GM21576 (cell line): Measurements from ENCODE around the gene FBXO46.
"Not testable (repeated sequence)": the region's sequence is repeated elsewhere in the genome, so short reads cannot be mapped to it uniquely, and the experiment has no call there.

Experiments
- ATAC-seq: cut with Tn5 transposase; IDR thresholded peaks from one replicate; pipeline ENCODE4 v1.9.1; 2021; ENCODE audit warnings: mild to moderate bottlenecking, moderate library complexity; ENCODE audit not compliant: unreplicated experiment

The FBXO46 gene

DNA sequence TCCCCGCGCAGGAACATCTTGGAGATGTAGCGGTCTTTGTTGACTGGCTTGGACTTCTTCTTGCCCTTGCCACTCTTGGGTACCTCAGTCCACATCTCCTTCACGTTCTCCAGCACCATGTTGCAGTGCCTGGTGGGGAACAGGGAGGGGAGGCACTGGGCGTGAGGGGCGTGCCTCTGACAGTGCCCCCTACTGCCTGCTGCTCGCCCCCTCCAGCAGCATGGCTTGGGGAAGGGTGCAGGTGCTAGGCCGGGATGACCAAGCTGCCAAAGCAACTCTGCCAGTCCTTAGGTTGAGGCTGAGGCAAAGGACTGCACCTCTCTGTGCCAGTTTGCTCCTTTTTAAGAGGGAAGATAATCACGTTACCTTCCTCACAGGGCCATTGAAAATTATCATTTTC lies 43.1 kb downstream of the FBXO46 start:
- ATAC-seq, result no peak

DNA sequence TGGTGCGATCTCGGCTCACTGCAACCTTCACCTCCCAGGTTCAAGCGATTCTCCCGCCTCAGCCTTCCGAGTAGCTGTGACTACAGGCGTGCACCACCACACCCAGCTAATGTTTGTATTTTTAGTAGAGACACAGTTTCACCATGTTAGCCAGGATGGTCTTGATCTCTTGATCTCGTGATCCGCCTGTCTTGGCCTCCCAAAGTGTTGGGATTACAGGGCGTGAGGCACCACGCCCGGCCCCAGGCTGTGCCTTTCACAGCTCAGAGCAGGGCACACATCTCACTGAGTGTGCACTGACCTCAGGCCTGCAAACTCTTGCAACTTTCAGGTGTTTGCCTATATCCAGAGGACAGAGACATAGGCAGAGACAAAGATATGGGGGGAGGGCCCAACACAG lies 45.7 kb downstream of the FBXO46 start:
- ATAC-seq, result not testable (repeated sequence)

DNA sequence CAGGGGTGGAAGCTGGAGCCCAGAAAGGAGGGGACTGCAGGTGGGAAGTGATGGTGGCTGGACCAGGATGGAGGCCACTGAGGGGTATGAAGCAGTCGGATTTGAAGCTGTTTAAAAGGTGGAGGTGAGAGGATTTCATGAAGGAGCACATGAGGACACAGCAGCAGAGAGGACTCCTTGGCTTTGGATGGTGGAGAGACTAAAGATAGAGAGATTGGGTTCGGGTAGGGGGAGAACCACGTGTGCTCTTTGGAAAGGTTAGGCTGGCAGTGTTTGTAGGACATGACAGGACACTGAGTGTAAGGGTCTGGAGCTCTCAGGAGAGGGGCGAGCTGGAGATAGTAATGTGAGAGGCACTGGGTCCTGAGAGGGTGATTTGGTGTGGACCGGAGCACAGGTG lies 47.8 kb downstream of the FBXO46 start:
- no peak for ATAC-seq

DNA sequence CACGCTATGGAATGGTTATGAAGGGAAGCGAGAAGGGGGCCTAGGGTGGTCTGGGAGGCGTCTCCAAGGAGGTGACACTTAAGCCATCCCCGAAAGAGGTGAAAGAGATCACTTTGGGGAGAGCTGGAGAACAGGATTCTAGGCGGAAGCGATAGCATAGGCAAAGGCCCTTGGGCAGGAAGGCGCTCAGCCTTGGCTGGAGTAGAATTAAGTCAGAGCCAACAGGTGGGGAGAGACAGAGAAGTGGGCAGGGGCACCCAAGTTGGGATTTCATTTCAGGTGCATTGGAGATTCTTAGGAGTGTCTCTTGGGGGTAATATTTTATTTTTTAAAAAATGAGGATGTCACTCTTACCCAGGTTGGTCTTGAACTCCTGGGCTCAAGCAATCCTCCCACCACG lies 48.6 kb downstream of the FBXO46 start:
- ATAC-seq, result no peak

DNA sequence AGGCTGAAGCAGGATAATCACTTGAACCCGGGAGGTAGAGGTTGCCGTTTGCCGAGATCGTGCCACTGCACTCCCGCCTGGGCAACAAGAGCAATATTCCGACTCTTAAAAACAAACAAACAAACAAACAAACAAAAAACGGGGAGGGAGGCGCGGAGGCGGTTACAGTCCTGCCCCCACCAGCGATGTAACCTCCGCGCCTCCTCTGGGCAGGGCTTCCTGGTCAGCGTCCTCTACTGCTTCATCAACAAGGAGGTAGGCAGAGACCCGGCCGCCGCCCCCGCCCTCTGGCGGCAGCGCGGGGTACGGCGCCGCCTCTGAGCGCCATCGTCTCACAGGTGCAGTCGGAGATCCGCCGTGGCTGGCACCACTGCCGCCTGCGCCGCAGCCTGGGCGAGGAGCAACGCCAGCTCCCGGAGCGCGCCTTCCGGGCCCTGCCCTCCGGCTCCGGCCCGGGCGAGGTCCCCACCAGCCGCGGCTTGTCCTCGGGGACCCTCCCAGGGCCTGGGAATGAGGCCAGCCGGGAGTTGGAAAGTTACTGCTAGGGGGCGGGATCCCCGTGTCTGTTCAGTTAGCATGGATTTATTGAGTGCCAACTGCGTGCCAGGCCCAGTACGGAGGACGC lies 49.2 kb downstream of the FBXO46 start:
- peak; percentile 63 for ATAC-seq

GRCh38 chr19:45677351-45678230 lies 53.1 kb downstream of the FBXO46 start:
- no peak for ATAC-seq

DNA sequence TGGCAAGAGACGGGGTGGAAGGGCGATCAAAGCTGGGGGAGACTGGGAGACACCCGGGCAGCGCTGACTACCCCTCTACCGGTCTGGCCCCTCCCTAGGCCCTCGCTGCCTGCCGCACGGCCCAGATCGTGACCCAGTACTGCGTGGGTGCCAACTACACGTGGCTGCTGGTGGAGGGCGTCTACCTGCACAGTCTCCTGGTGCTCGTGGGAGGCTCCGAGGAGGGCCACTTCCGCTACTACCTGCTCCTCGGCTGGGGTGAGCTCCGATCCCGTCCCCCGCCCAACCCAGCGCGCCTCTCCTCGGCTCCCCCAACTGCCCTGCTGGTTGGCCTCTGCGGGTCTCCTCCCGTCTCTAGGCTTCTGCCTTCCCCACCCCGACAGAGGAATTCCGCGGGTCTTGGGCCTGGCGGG lies 53.8 kb downstream of the FBXO46 start:
- no peak for ATAC-seq

GRCh38 chr19:45674946-45675345 lies 55.8 kb downstream of the FBXO46 start:
- ATAC-seq, result no peak

DNA sequence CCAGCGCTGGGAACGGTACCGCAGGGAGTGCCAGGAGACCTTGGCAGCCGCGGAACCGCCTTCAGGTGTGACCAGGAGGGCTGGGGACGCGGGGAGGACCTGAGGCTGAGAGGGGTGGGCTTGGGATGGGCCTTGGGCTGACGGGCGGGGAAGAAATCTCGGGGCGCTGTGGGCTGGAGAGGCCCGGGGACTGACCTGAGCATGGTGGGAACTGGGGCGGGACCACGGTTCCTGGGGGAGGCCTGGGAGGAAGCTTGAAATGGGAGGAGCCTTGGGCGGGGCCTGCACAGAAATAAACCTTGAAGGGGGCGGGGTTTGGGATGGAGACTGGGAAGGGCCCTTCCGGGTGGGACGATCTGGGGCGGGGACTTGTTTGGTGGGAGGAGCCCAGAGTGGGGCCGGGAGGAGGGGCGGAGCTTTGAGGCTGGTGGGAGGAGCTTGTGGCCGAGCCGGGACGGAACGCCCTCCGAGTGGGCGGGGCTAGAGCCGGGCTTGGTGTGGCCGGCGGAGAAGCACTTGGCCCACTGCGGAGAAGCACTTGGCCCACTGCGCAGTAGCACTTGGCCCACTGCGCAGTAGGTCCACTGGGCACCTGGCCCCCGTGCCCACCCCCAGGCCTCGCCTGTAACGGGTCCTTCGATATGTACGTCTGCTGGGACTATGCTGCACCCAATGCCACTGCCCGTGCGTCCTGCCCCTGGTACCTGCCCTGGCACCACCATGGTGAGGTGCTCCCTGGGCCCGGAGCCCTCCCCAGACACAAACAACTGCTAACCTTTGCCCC lies 59.8 kb downstream of the FBXO46 start:
- ATAC-seq, result peak; percentile 45

- ATAC-seq, result peak; percentile 6
Measured at GRCh38 chr19:45668342-45668871, 62.3 kb downstream of the FBXO46 start.

GRCh38 chr19:45667620-45668341 lies 62.9 kb downstream of the FBXO46 start, which contains the start of gene GIPR:
TSS of gene GIPR (plus strand) at chr19:45668221. CDS start at chr19:45669521, 1,300 bp downstream.
- no peak for ATAC-seq

DNA sequence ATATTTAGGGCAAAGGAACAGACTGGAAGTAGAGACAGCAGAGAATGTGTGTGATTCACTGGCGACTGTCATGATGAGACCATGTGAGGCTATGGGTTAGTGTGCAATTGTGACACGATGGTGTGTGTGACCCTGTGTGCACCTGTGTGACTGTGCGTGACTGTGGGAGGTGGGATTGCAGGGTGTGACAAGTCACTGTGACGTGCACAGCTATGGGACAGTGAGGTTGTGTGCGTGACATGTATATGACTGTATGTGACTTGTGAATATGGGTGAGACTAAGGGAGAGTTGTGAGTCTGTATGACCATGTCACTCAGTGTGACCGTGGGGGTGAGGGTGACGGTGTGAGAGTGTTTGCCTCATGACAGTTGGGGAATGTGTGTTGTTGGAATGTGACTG lies 66.1 kb downstream of the FBXO46 start:
- no peak for ATAC-seq

DNA sequence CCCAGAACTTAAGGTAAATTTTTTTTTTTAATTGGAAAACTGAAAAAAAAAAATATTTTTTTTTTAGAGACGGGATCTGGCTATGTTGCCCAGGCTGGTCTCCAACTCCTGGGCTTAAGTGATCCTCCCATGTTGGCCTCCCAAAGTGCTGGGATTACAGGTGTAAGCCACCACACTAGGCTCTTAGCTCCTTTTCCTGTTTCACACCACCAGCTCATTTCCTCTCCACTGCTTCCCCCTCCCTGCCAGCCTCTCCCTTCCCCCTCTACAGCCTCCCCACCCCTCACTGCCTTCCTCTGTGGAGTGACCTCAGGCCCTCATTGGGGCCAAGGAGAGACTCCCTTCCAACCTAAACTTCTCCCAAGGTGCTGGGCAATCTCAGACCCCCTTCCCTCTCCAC lies 66.9 kb downstream of the FBXO46 start:
- ATAC-seq, result no peak

- ATAC-seq, result no peak
Measured at GRCh38 chr19:45660636-45661035, 70.1 kb downstream of the FBXO46 start.
